NB4 (cell line): ENCODE results near the gene UNC45B.
"Not testable (repeated sequence)": the region's sequence is repeated elsewhere in the genome, so short reads cannot be mapped to it uniquely, and the experiment has no call there.

Experiments
- DNase-seq: peaks from one replicate; pipeline ENCODE4 v3.0.0; 2010; ENCODE audit warnings: low read depth
- H3K4me3 ChIP-seq: one replicate; pipeline ENCODE4 v1.5.1; 2011; ENCODE audit warnings: mild to moderate bottlenecking, low read depth, low read length, moderate library complexity
- CTCF ChIP-seq: IDR thresholded peaks from one replicate; pipeline ENCODE4 v1.5.1; 2012; ENCODE audit warnings: low read depth, low read length
- MAX ChIP-seq: IDR thresholded peaks from 2 replicates; pipeline ENCODE4 v1.6.1; 2011; ENCODE audit warnings: low read depth, low read length
- MYC ChIP-seq: IDR thresholded peaks from 2 replicates; pipeline ENCODE4 v1.6.1; 2011; ENCODE audit warnings: low read depth, low read length
- POLR2A ChIP-seq: IDR thresholded peaks from 2 replicates; pipeline ENCODE4 v1.6.1; 2011; ENCODE audit warnings: mild to moderate bottlenecking; ENCODE audit not compliant: insufficient read length; ENCODE audit errors: extremely low read depth

The UNC45B gene

DNA sequence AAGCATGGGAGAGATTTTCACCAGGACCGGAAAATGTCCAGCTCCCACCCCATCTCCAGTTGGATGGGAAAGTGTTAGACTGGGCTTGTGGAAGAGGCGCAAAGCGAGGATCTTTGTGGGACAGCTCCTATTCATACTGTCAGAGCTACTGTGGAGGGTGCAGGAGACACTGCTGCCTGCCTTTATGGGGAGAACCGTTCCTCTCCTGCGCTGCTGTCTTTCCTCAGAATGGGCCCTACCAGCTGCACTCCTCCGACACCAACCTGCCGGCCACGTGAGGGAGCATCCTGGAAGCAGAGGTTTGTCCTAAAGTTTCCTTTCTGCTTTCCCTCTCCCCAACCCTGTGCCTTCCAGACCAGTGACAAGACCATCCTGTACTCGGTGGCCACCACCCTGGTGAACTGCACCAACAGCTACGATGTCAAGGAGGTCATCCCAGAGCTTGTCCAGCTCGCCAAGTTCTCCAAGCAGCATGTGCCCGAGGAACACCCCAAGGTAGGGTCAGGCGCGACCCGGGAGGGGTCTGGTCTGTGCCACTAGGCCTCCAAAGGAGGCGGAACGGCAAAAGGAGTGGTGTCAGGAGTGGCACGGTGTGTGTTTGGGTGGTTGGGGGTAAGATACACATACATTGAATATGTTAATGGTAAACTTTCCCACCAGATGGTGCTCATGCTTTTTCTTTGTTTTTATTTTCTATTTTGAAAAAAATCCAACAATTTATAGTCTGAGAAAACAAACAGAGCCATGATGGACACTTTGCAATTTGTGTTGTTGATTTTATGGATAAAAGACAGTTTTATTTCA, 23.6 kb downstream of the UNC45B start:
- no peak overlapping the region for H3K4me3 ChIP-seq
- TF ChIP-seq POLR2A (no peak), CTCF (no peak), MAX (no peak), MYC (no peak)
- DNase-seq, result peak; percentile 23

- DNase-seq, result no peak
- H3K4me3 ChIP-seq, result no peak overlapping the region
- TF ChIP-seq CTCF, result no peak
These were observed 24.2 kb downstream of the UNC45B start for GRCh38 chr17:35171834-35172233.

DNA sequence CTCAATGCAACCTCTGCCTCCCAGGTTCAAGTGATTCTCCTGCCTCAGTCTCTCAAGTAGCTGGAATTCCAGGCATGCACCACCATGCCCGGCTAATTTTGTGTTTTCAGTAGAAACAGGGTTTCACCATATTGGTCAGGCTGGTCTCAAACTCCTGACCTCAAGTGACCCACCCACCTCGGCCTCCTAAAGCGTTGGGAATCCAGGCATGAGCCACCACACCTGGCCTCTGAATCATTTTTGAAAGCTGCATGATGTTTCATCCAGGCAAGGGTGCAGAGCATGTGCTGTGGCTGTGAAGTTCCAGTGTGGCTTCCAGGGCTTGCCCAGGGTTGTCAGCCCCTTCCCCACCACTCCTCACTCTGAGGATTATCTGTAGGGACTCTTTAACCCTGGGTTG, 24.7 kb downstream of the UNC45B start:
- not testable (repeated sequence) for H3K4me3 ChIP-seq, DNase-seq

DNA sequence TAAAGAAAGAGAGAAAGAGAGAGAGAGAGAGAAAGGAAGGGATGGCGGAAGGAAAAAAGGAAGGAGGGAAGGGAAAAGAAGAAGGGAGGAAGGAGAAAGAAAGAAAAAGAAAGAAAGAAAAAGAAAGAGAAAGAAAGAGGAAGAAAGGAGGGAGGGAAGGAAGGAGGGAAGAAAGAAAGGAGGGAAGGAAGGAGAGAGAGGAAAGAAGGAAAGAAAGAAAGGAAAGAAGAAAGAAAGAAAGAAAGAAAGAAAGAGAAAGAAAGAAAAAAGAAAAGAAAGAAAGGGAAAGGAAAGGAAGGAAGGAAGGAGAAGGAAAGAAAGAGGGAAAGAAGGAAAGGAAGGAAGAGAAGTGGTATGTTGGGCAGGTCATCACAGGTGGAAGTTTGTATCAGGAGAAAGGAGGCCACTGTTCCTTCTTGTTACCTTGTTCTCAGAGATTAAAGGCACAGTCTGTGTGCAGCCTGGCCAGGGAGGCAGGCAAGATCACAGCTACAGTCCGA, 27.3 kb downstream of the UNC45B start:
- TF ChIP-seq MYC, result no peak
- TF ChIP-seq MAX, result no peak
- TF ChIP-seq CTCF, result no peak
- no peak for TF ChIP-seq POLR2A
- no peak for DNase-seq
- H3K4me3 ChIP-seq, result no peak overlapping the region

- DNase-seq, result no peak
- TF ChIP-seq MYC (no peak), POLR2A (no peak), MAX (no peak), CTCF (no peak)
- no peak overlapping the region for H3K4me3 ChIP-seq
These were observed 28.2 kb downstream of the UNC45B start for GRCh38 chr17:35175638-35176415.

- TF ChIP-seq MAX, result no peak
- TF ChIP-seq MYC, result no peak
- TF ChIP-seq CTCF, result no peak
- no peak for TF ChIP-seq POLR2A
- no peak for DNase-seq
- no peak overlapping the region for H3K4me3 ChIP-seq
These were observed 29.3 kb downstream of the UNC45B start for GRCh38 chr17:35176897-35177296.

DNA sequence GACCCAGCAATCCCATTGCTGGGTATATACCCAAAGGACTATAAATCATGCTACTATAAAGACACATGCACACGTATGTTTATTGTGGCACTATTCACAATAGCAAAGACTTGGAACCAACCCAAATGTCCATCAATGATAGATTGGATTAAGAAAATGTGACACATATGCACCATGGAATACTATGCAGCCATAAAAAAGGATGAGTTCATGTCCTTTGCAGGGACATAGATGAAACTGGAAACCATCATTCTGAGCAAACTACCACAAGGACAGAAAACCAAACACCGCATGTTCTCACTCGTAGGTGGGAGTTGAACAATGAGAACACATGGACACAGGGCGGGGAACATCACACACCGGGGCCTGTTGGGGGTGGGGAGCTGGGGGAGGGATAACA, 31.8 kb downstream of the UNC45B start:
- not testable (repeated sequence) for DNase-seq, H3K4me3 ChIP-seq
